HG02884 (cell line): ENCODE results near the gene WTIP.

ENCODE experiments used
- ATAC-seq: cut with Tn5 transposase; IDR thresholded peaks from one replicate; pipeline ENCODE4 v1.9.1; 2021; ENCODE audit warnings: mild to moderate bottlenecking, moderate library complexity; ENCODE audit not compliant: unreplicated experiment

The WTIP gene

GRCh38 chr19:34559045-34559444 is 77.5 kb downstream of the WTIP start:
- no peak for ATAC-seq

GRCh38 chr19:34560229-34560628 is 78.7 kb downstream of the WTIP start:
- no peak for ATAC-seq
